ENCODE results near the gene ENO1.

DNA sequence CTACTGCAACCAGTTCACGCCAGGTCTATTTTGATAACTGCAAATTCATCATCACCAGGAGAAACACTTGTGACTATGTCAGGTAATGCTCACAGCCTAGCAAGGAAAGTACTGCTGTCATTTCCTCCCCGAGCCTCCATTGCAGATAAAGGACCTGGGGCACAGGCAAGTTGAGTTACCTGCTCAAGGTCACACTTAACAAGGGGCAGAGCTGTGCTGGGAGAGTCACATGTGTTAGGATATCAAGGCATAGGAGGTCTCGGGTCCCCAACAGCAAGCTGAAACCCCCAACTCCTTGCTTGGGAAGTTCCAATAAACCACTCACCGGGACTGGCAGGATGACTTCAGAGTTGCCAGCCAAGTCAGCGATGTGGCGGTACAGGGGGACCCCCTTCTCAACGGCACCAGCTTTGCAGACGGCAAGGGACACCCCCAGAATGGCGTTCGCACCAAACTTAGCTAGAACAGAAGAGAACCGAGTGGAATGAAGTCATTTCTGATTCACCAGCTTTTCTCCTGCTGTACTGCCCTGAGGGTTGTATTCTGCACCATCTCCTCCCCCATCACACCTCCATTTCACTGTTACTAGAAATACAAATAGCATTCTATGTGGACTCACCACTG, 11.6 kb downstream of the ENO1 start:
- TF ChIP-seq SP1 (IDR thresholded peaks at IDR 0.05), result no peak
- TF ChIP-seq CTBP1 (IDR thresholded peaks at IDR 0.05; ENCODE audit: borderline replicate concordance), result no peak
- TF ChIP-seq ARNT (IDR thresholded peaks at IDR 0.05), result no peak
- no peak for TF ChIP-seq HDGF (IDR thresholded peaks at IDR 0.05; ENCODE audit: borderline replicate concordance)
- TF ChIP-seq BHLHE40 (IDR thresholded peaks at IDR 0.05; ENCODE audit: borderline replicate concordance), result no peak
- TF ChIP-seq SUZ12 (IDR thresholded peaks at IDR 0.05), result no peak
- TF ChIP-seq FOXK2 (IDR thresholded peaks at IDR 0.05), result no peak
- TF ChIP-seq ELF4 (IDR thresholded peaks at IDR 0.05), result no peak
- TF ChIP-seq ZNF384 (IDR thresholded peaks at IDR 0.05), result no peak

Measured in HEK293T (cell line).